Measurements from ENCODE around the gene LIMCH1. TPM values are rescaled to one million over a fixed set of nuclear protein-coding genes. Genes with fewer than 3 reads are reported as not detected.
A peak's percentile ranks its signal among the peaks of the same experiment; 100 is the strongest.

LIMCH1 gene
- total RNA-seq, 1 experiment from 2014 or later = 48.4 TPM

GRCh38 chr4:41678086-41678816 lies 140.3 kb downstream of the LIMCH1 start:
- intact Hi-C loops (cut with micrococcal nuclease) = no loop called here
- no TSS peak for BruUV-seq (replicated peaks)
- no peaks in the 10 kb centered on the region for H3K27me3 Mint-ChIP-seq (ENCODE audit: insufficient read depth, unreplicated experiment)
- POLR2A ChIA-PET = no interaction called here
- H3K27ac Mint-ChIP-seq (ENCODE audit: low read depth, unreplicated experiment) = no peak overlapping the region
- H3K9me3 Mint-ChIP-seq (ENCODE audit: unreplicated experiment) = no peaks in the 10 kb centered on the region
- H3K4me3 Mint-ChIP-seq (ENCODE audit: unreplicated experiment) = no peak overlapping the region
- peaks cover 12% of the 10 kb centered on the region for H3K36me3 Mint-ChIP-seq (ENCODE audit: insufficient read depth, unreplicated experiment)
- peak; percentile 21 for DNase-seq (ENCODE audit: unreplicated experiment)
- CTCF ChIA-PET = no interaction called here
- TF ChIP-seq CTCF (IDR thresholded peaks at IDR 0.05; ENCODE audit: unreplicated experiment) = no peak
- H3K4me1 Mint-ChIP-seq (ENCODE audit: insufficient read depth, unreplicated experiment) = no peaks in the 10 kb centered on the region

GRCh38 chr4:41678951-41679350 lies 141.0 kb downstream of the LIMCH1 start:
- no TSS peak for BruUV-seq (replicated peaks)
- H3K4me3 Mint-ChIP-seq (ENCODE audit: unreplicated experiment) = no peak overlapping the region
- TF ChIP-seq CTCF (IDR thresholded peaks at IDR 0.05; ENCODE audit: unreplicated experiment) = no peak
- POLR2A ChIA-PET = interaction anchor here (0.7 kb wide), 1 partner anchor 260 kb away, joined by 3 read pairs; no protein-coding TSS in a partner anchor
- H3K27me3 Mint-ChIP-seq (ENCODE audit: insufficient read depth, unreplicated experiment) = no peaks in the 10 kb centered on the region
- H3K4me1 Mint-ChIP-seq (ENCODE audit: insufficient read depth, unreplicated experiment) = no peaks in the 10 kb centered on the region
- CTCF ChIA-PET = interaction anchor here (0.6 kb wide), 1 partner anchor 289 kb away, joined by 4 read pairs; no protein-coding TSS in a partner anchor
- H3K36me3 Mint-ChIP-seq (ENCODE audit: insufficient read depth, unreplicated experiment) = peaks cover 12% of the 10 kb centered on the region
- no peaks in the 10 kb centered on the region for H3K9me3 Mint-ChIP-seq (ENCODE audit: unreplicated experiment)
- intact Hi-C loops (cut with micrococcal nuclease) = no loop called here
- no peak overlapping the region for H3K27ac Mint-ChIP-seq (ENCODE audit: low read depth, unreplicated experiment)
- no peak for DNase-seq (ENCODE audit: unreplicated experiment)

- peaks cover 20% of the 10 kb centered on the region for H3K36me3 Mint-ChIP-seq (ENCODE audit: insufficient read depth, unreplicated experiment)
- H3K27me3 Mint-ChIP-seq (ENCODE audit: insufficient read depth, unreplicated experiment) = no peaks in the 10 kb centered on the region
- H3K4me1 Mint-ChIP-seq (ENCODE audit: insufficient read depth, unreplicated experiment) = no peaks in the 10 kb centered on the region
- TF ChIP-seq CTCF (IDR thresholded peaks at IDR 0.05; ENCODE audit: unreplicated experiment) = no peak
- POLR2A ChIA-PET = no interaction called here
- CTCF ChIA-PET = interaction anchor here (1.0 kb wide), 1 partner anchor 13 kb away, joined by 3 read pairs; no protein-coding TSS in a partner anchor
- H3K4me3 Mint-ChIP-seq (ENCODE audit: unreplicated experiment) = no peak overlapping the region
- no peaks in the 10 kb centered on the region for H3K9me3 Mint-ChIP-seq (ENCODE audit: unreplicated experiment)
- BruUV-seq (replicated peaks) = no TSS peak
- no peak for DNase-seq (ENCODE audit: unreplicated experiment)
- H3K27ac Mint-ChIP-seq (ENCODE audit: low read depth, unreplicated experiment) = no peak overlapping the region
- intact Hi-C loops (cut with micrococcal nuclease) = no loop called here
Measured at GRCh38 chr4:41679991-41680390, 142.0 kb downstream of the LIMCH1 start.

- CTCF ChIA-PET = interaction anchor here (0.6 kb wide), 1 partner anchor 216 kb away, joined by 6 read pairs; no protein-coding TSS in a partner anchor
- intact Hi-C loops (cut with micrococcal nuclease) = no loop called here
- Mint-ChIP-seq H3K36me3 (ENCODE audit: insufficient read depth, unreplicated experiment) (peaks cover 31% of the 10 kb centered on the region), H3K27ac (ENCODE audit: low read depth, unreplicated experiment) (no peak overlapping the region), H3K9me3 (ENCODE audit: unreplicated experiment) (no peaks in the 10 kb centered on the region), H3K27me3 (ENCODE audit: insufficient read depth, unreplicated experiment) (no peaks in the 10 kb centered on the region), H3K4me3 (ENCODE audit: unreplicated experiment) (no peak overlapping the region), H3K4me1 (ENCODE audit: insufficient read depth, unreplicated experiment) (no peaks in the 10 kb centered on the region)
- BruUV-seq (replicated peaks) = no TSS peak
- no peak for DNase-seq (ENCODE audit: unreplicated experiment)
- TF ChIP-seq CTCF (IDR thresholded peaks at IDR 0.05; ENCODE audit: unreplicated experiment) = no peak
- POLR2A ChIA-PET = interaction anchor here (0.6 kb wide), 1 partner anchor 263 kb away, joined by 3 read pairs; no protein-coding TSS in a partner anchor
Measured at GRCh38 chr4:41681054-41681453, 143.1 kb downstream of the LIMCH1 start.

Measured in MCF 10A (cell line).